IMR-90 (cell line): ENCODE data around the gene LTBP2. TPM values are rescaled to one million over a fixed set of nuclear protein-coding genes. Genes with fewer than 3 reads are reported as not detected.
A peak's percentile ranks its signal among the peaks of the same experiment; 100 is the strongest.

Experiments used
- ATAC-seq: fragments of 200-7000 bp; cut with Tn5 transposase; 2 replicates; pipeline ENCODE4 v1.9.1; 2020; ENCODE audit warnings: low read depth, mild to moderate bottlenecking, moderate library complexity
- BruUV-seq: library from RNA; stranded (reverse); fragments of 400-500 nt; replicated peaks from 2 replicates; lab custom pipeline; 2021; lab: Mats Ljungman, UMichigan
- CTCF ChIA-PET: fragments of 300-600 bp; formaldehyde crosslinking; extraction: SDS; loops from one replicate; lab custom pipeline; 2021; ENCODE audit warnings: antibody characterized with exemption; lab: Yijun Ruan, JAX
- POLR2A ChIA-PET: fragments of 300-600 bp; sonication (Branson Sonifier 250); formaldehyde crosslinking; loops from one replicate; lab custom pipeline; 2022; ENCODE audit warnings: antibody characterized with exemption; ENCODE audit not compliant: unreplicated experiment; lab: Charles Lee
- DNase-seq: peaks from one replicate; pipeline ENCODE4 v3.0.0; 2013
- H2AFZ ChIP-seq: replicated peaks from 2 replicates; pipeline ENCODE3; 2013; ENCODE audit warnings: low read length, mild to moderate bottlenecking; ENCODE audit not compliant: poor library complexity
- H2AK5ac ChIP-seq: 2 replicates; pipeline ENCODE4 v1.6.1; 2013; ENCODE audit warnings: low read depth, low read length, inconsistent platforms
- H2AK9ac ChIP-seq: replicated peaks from 2 replicates; pipeline ENCODE3; 2013; ENCODE audit warnings: mild to moderate bottlenecking, low read depth, low read length, moderate library complexity; ENCODE audit not compliant: poor library complexity
- H2BK120ac ChIP-seq: 2 replicates; pipeline ENCODE4 v1.6.1; 2013; ENCODE audit warnings: low read depth, low read length, inconsistent platforms
- H2BK15ac ChIP-seq: 3 replicates; pipeline ENCODE4 v1.6.1; 2013; ENCODE audit warnings: low read depth, low read length, inconsistent platforms
- H2BK20ac ChIP-seq: 2 replicates; pipeline ENCODE4 v1.6.1; 2013; ENCODE audit warnings: low read depth, mild to moderate bottlenecking, inconsistent platforms, low read length, moderate library complexity
- H2BK5ac ChIP-seq: 2 replicates; pipeline ENCODE4 v1.6.1; 2013; ENCODE audit warnings: mild to moderate bottlenecking, low read depth, low read length, inconsistent platforms; ENCODE audit not compliant: poor library complexity, severe bottlenecking
- H3K14ac ChIP-seq: replicated peaks from 2 replicates; pipeline ENCODE4 v1.6.1; 2013; ENCODE audit warnings: low read depth, low read length, inconsistent platforms
- H3K18ac ChIP-seq: 2 replicates; pipeline ENCODE4 v1.6.1; 2013; ENCODE audit warnings: low read depth, low read length, control low read depth
- H3K23ac ChIP-seq: 2 replicates; pipeline ENCODE4 v1.6.1; 2013; ENCODE audit warnings: low read depth, low read length, inconsistent platforms
- H3K27ac ChIP-seq: 2 replicates; pipeline ENCODE4 v1.5.1; 2013; ENCODE audit warnings: mild to moderate bottlenecking, control low read depth, low read length; ENCODE audit not compliant: insufficient read depth
- H3K27me3 ChIP-seq: 2 replicates; pipeline ENCODE4 v1.6.1; 2013; ENCODE audit warnings: low read length; ENCODE audit not compliant: control insufficient read depth, insufficient read depth
- H3K36me3 ChIP-seq: 2 replicates; pipeline ENCODE4 v1.6.1; 2013; ENCODE audit warnings: low read length, mixed read lengths; ENCODE audit not compliant: control insufficient read depth, insufficient read depth
- H3K4ac ChIP-seq: 2 replicates; pipeline ENCODE4 v1.6.1; 2013; ENCODE audit warnings: low read depth, low read length, inconsistent platforms
- H3K4me1 ChIP-seq: 2 replicates; pipeline ENCODE4 v1.6.1; 2013; ENCODE audit warnings: low read length, mixed read lengths; ENCODE audit not compliant: control insufficient read depth, insufficient read depth
- H3K4me2 ChIP-seq: 2 replicates; pipeline ENCODE4 v1.6.1; 2013; ENCODE audit warnings: low read depth, mild to moderate bottlenecking, control low read depth, low read length, moderate library complexity
- H3K4me3 ChIP-seq: 2 replicates; pipeline ENCODE4 v1.5.1; 2013; ENCODE audit warnings: low read depth, mild to moderate bottlenecking, control low read depth, low read length, moderate library complexity; ENCODE audit not compliant: insufficient read depth
- H3K56ac ChIP-seq: 2 replicates; pipeline ENCODE4 v1.6.1; 2013; ENCODE audit warnings: low read length, inconsistent platforms; ENCODE audit not compliant: insufficient read depth; ENCODE audit errors: extremely low read depth
- H3K79me1 ChIP-seq, 2 experiments: 2 replicates each; pipeline ENCODE4 v1.6.1; 2013; ENCODE audit warnings: low read length in 2 of 2, inconsistent platforms in 1 of 2, low read depth in 1 of 2
- H3K9ac ChIP-seq: 2 replicates; pipeline ENCODE4 v1.6.1; 2013; ENCODE audit warnings: low read depth, low read length, control low read depth
- H3K9me1 ChIP-seq: 2 replicates; pipeline ENCODE4 v1.6.1; 2013; ENCODE audit warnings: low read length, inconsistent platforms; ENCODE audit not compliant: insufficient read depth
- H3K9me3 ChIP-seq: 2 replicates; pipeline ENCODE4 v1.6.1; 2013; ENCODE audit warnings: low read length; ENCODE audit not compliant: control insufficient read depth, insufficient read depth
- H4K20me1 ChIP-seq: 2 replicates; pipeline ENCODE4 v1.6.1; 2013; ENCODE audit warnings: low read length, inconsistent platforms; ENCODE audit not compliant: insufficient read depth
- H4K5ac ChIP-seq: 2 replicates; pipeline ENCODE4 v1.6.1; 2013; ENCODE audit warnings: mild to moderate bottlenecking, low read depth, low read length, control low read depth
- H4K8ac ChIP-seq, 2 experiments: 2 replicates each; pipeline ENCODE4 v1.6.1; 2013; ENCODE audit warnings: low read depth in 2 of 2, low read length in 2 of 2, control low read depth in 1 of 2, inconsistent platforms in 1 of 2
- H4K91ac ChIP-seq: 2 replicates; pipeline ENCODE4 v1.6.1; 2013; ENCODE audit warnings: low read depth, low read length, inconsistent platforms; ENCODE audit not compliant: insufficient read depth
- CEBPB ChIP-seq: IDR thresholded peaks from 2 replicates; pipeline ENCODE4 v1.6.1; 2012; ENCODE audit warnings: low read depth, low read length, improper control_type of control experiment
- MAFK ChIP-seq: IDR thresholded peaks from 2 replicates; pipeline ENCODE4 v1.6.1; 2012; ENCODE audit warnings: low read depth, low read length, improper control_type of control experiment
- MAZ ChIP-seq: IDR thresholded peaks from 2 replicates; pipeline ENCODE4 v1.6.1; 2012; ENCODE audit warnings: low read depth, mild to moderate bottlenecking, low read length, improper control_type of control experiment, moderate library complexity, borderline replicate concordance
- WGBS, 2 experiments: methylation state at CpG; one replicate each; pipeline versions ENCODE4 v1.1.5 to v1.1.7; 2013; ENCODE audit warnings: missing lambda C conversion rate in 2 of 2; ENCODE audit not compliant: insufficient read length in 1 of 2; ENCODE audit errors: extremely low coverage in 2 of 2; 5-methylcytosine and 5-hydroxymethylcytosine counted together
- dilution Hi-C: fragments of 300-500 bp; cut with HindIII; formaldehyde crosslinking; loops from one replicate; pipeline ENCODE4 v1.14.3; 2018; ENCODE audit warnings: low sequenced_read_pairs; ENCODE audit not compliant: unreplicated experiment
- in situ Hi-C: fragments of 300-500 bp; cut with MboI; formaldehyde crosslinking; loops from 3 replicates; pipeline ENCODE4 v1.14.3; 2019; ENCODE audit warnings: low sequenced_read_pairs, inconsistent platforms, mixed read lengths
- intact Hi-C: fragments of 100-400 bp; cut with micrococcal nuclease; formaldehyde crosslinking; loops from 2 replicates; pipeline ENCODE4 v1.10.0; 2022
- polyA plus RNA-seq, 3 experiments: library from polyadenylated mRNA; depleted of rRNA; stranded (reverse); fragments of >200 nt; gene quantifications; 2 replicates each; pipeline ENCODE4 v1.2.3, GENCODE V29; 2012; ENCODE audit warnings: low replicate concordance in 1 of 3
- total RNA-seq: library from RNA; depleted of rRNA; stranded (reverse); fragments of >200 nt; gene quantifications from 2 replicates; pipeline ENCODE4 v1.2.3, GENCODE V29; 2012

Gene LTBP2
- total and polyA plus RNA-seq, 2 of the 4 experiments (the other 2 are of a cell fraction) = 23.8 to 79.3 TPM

DNA sequence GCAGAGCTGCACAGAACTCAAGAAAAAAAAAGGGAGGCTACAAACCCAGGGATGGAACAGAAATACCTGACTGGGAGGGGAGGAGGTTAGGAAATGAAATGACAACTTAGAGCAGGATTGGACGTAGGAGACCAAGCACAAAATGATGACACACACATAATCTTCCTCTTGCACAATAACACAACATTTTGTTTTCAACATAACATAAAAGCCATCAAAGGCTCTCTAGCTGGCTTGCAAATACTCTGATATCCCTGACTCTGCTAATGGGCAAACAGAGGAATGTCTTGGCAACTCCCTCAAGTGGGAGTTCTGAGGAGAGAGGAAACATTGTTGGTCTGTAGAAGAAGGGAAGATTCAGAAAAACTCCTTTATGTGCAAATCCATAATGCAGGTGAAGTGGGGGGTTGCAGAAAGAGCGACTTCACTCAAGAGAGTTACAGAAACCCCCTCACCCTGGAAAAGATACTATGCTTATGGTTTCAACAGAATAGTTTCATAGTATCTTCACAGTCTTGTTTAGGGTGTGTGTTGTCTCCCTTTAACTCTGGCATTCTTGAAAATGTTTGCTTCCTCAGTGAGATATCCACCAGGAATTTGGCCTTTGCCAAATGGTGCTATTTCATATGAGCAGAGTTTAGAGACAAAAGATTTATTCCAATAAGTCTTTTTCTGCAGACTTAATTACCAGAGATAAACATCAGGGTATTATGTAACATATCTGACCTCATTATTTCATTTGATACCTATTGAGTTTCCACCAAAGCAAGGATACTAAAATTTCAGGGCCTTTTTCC is 43.8 kb upstream of the LTBP2 start:
- Histone ChIP-seq H4K8ac (peak overlapping the region in 1 of 2 experiments; percentile 46; a peak in 2 of 4 replicates), H3K9me3 (peaks cover 5% of the 10 kb centered on the region; the same call in 1 of the 2 replicates), H2AK9ac (peak overlapping the region; percentile 76), H3K27ac (peak overlapping the region; percentile 70), H3K4me2 (peak overlapping the region; percentile 66; the same call in 1 of the 2 replicates), H3K4ac (peak overlapping the region; percentile 74), H2BK15ac (peak overlapping the region; percentile 85; the same call in 1 of the 3 replicates), H3K9ac (no peak overlapping the region), H3K79me1 (peaks cover 20 to 50% of the 10 kb centered on the region in 2 experiments; a peak in 3 of 4 replicates), H4K91ac (peak overlapping the region; percentile 63; the same call in 1 of the 2 replicates), H3K9me1 (peaks cover 51% of the 10 kb centered on the region), H3K27me3 (no peaks in the 10 kb centered on the region), H3K14ac (peak overlapping the region; percentile 65), H3K4me1 (peaks cover 39% of the 10 kb centered on the region), H2BK120ac (peak overlapping the region; percentile 66), H2AFZ (no peak overlapping the region), H3K36me3 (peaks cover 2% of the 10 kb centered on the region; the same call in 1 of the 2 replicates), H2AK5ac (peak overlapping the region; percentile 46), H3K18ac (peak overlapping the region; percentile 32), H2BK20ac (peak overlapping the region; percentile 70), H2BK5ac (peak overlapping the region; percentile 89), H3K4me3 (no peak overlapping the region), H4K20me1 (no peaks in the 10 kb centered on the region), H3K23ac (peak overlapping the region; percentile 14; the same call in 1 of the 2 replicates), H4K5ac (peak overlapping the region; percentile 73; the same call in 1 of the 2 replicates), H3K56ac (peak overlapping the region; percentile 47; the same call in 1 of the 2 replicates)
- CTCF ChIA-PET = interaction anchor here (0.6 to 0.9 kb wide), 2 partner anchors 43 to 103 kb away, joined by 3 to 4 read pairs; no protein-coding TSS in a partner anchor
- POLR2A ChIA-PET = no interaction called here
- intact Hi-C loops (loop anchor here (5.0 kb wide), 1 partner anchor 38 kb away; no protein-coding TSS in a partner anchor), in situ Hi-C loops (no loop called here), dilution Hi-C loops (no loop called here)
- WGBS, 2 experiments = no CpG with 5 or more reads among the region's 2 CpGs
- peak; percentile 61 for DNase-seq
- TF ChIP-seq MAZ = no peak
- peak; percentile 61 for TF ChIP-seq MAFK
- peak; percentile 98 for TF ChIP-seq CEBPB
- BruUV-seq = no TSS peak
- peak; percentile 77 for ATAC-seq
